ENCODE data around the gene THNSL1.
"Not testable (repeated sequence)": the region's sequence is repeated elsewhere in the genome, so short reads cannot be mapped to it uniquely, and the experiment has no call there.

Gene THNSL1

GRCh38 chr10:24993237-24993958, 23.0 kb upstream of the THNSL1 start:
- no peak for DNase-seq
- in situ Hi-C loops (cut with HindIII; ENCODE audit: low pct_ligation_motif_present, low pct_unique_long_range_greater_than_20kb, low sequenced_read_pairs) = no loop called here

DNA sequence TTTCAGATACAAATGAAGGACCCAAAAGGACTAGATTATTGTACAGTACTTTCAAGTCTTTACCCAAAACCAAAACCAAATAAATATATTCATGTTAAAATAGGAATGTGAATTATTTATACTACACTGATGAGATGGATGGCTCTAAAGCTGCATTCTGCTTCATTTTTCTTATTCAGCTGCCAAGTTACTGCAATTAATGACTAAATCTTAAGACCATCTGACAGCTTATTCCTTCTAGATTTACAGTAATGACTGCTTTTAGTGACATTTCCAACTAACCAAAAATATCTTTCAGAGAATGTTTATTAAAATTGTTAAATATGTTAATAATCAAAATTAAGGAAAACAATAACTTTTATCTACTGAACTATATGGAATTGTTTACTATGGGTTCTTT, 21.3 kb upstream of the THNSL1 start:
- DNase-seq = no peak
- in situ Hi-C loops (cut with HindIII; ENCODE audit: low pct_ligation_motif_present, low pct_unique_long_range_greater_than_20kb, low sequenced_read_pairs) = no loop called here

DNA sequence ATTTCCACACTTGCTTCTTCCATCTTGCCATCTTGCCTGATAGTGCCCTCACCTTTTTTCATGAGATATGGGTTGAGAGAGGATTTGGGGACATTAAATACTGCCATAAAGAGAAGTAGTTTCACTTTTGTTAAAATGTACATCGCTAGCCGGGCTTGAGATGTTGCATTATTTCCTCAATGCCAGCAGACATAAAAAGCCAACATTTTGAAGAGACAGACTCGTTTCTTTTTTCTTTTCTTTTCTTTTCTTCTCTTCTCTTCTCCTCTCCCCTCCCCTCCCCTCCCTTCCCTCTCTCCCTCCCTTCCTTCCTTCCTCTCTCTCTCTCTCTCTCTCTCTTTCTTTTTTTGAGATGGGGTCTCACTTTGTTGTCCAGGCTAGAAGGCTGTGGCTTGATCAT, 18.4 kb upstream of the THNSL1 start:
- no peak for DNase-seq
- in situ Hi-C loops (cut with HindIII; ENCODE audit: low pct_ligation_motif_present, low pct_unique_long_range_greater_than_20kb, low sequenced_read_pairs) = no loop called here

- DNase-seq; in situ Hi-C loops (cut with HindIII; ENCODE audit: low pct_ligation_motif_present, low pct_unique_long_range_greater_than_20kb, low sequenced_read_pairs): not testable (repeated sequence)
Observed at GRCh38 chr10:25011591-25011990, 4.8 kb upstream of the THNSL1 start.

GRCh38 chr10:25014579-25014978, 1.8 kb upstream of the THNSL1 start:
- in situ Hi-C loops (cut with HindIII; ENCODE audit: low pct_ligation_motif_present, low pct_unique_long_range_greater_than_20kb, low sequenced_read_pairs) = no loop called here
- no peak for DNase-seq

- in situ Hi-C loops (cut with HindIII; ENCODE audit: low pct_ligation_motif_present, low pct_unique_long_range_greater_than_20kb, low sequenced_read_pairs) = no loop called here
- DNase-seq = peak; percentile 89
Observed at GRCh38 chr10:25015828-25016375, 510 bp upstream of the THNSL1 start, which contains the start of gene ENKUR. TSS of gene ENKUR (minus strand) at chr10:25016158. CDS start at chr10:25015936, 222 bp downstream.

- in situ Hi-C loops (cut with HindIII; ENCODE audit: low pct_ligation_motif_present, low pct_unique_long_range_greater_than_20kb, low sequenced_read_pairs) = no loop called here
- peak; percentile 26 for DNase-seq
Observed at GRCh38 chr10:25017154-25017590, 760 bp downstream of the THNSL1 start.

DNA sequence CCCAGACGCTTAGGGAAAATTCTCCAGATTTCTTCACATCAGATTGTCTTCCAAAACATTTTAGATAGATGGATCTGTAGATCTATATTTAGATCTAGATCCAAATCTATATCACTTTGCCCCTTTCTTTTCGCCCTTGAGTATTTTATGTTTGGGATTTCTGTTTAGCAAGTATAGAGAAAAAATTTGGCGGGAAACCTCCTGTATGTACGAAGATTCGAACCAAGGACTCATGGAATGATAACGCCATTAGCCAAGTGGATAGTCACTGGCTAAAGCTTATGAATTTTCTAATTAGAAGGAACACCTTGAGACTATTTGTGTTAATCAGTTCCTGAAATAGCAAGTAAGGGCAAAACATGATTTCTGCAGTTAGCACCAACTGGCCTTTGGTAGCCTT, 1.2 kb downstream of the THNSL1 start:
- no peak for DNase-seq
- in situ Hi-C loops (cut with HindIII; ENCODE audit: low pct_ligation_motif_present, low pct_unique_long_range_greater_than_20kb, low sequenced_read_pairs) = no loop called here

DNA sequence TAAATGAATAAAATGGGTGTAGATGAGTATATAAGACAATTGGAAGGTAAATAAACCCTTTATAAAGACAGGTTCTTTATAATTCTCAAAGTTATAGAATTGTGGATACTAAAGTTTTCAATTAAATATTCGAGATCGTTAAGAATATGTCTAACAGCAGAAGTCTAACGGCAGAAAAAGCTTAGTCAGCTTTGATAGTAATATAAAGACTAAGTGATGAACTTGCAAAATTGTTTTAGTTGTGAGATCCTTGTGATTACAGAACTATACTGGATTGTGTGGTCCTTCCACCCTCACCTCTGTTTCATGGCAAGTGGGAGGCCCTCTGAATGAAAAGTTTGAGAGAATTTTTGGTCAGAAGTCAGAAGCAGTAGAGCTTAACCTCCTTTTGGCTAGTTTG, 2.3 kb downstream of the THNSL1 start:
- in situ Hi-C loops (cut with HindIII; ENCODE audit: low pct_ligation_motif_present, low pct_unique_long_range_greater_than_20kb, low sequenced_read_pairs) = no loop called here

GRCh38 chr10:25023278-25023677, 6.9 kb downstream of the THNSL1 start:
- in situ Hi-C loops (cut with HindIII; ENCODE audit: low pct_ligation_motif_present, low pct_unique_long_range_greater_than_20kb, low sequenced_read_pairs) = no loop called here
- DNase-seq = no peak

More for the DNA sequence above, 2.3 kb downstream of the THNSL1 start:
- no peak for DNase-seq

DNA sequence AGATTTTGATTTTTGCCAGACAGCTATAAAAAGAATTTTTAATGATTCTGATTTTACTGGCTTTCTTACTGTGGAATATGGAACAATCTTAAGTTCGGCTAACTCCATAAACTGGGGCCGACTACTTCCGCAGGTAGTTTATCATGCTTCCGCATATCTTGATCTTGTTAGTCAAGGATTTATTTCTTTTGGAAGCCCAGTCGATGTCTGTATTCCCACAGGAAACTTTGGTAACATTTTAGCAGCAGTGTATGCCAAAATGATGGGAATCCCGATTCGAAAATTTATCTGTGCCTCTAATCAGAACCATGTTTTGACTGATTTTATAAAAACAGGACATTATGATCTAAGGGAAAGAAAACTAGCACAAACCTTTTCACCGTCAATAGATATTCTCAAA, 8.1 kb downstream of the THNSL1 start:
- in situ Hi-C loops (cut with HindIII; ENCODE audit: low pct_ligation_motif_present, low pct_unique_long_range_greater_than_20kb, low sequenced_read_pairs) = no loop called here

DNA sequence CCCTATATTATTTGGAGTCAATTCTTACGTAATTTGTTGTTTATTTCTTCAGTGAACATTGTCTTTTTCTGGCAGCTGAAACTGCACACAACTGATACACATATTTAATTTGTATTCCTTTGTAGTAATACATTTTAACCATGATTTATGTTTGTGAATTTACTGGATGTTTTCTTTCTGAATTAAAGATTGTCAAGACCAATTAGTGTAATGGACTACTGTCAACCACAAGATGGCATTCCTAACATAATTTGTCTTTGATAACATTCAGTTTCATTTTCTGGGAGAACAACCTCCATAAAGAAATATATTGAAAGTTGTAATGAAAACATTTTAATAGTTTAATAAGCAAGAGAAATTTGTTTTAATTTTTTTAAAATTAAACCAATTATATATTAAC, 10.1 kb downstream of the THNSL1 start:
- in situ Hi-C loops (cut with HindIII; ENCODE audit: low pct_ligation_motif_present, low pct_unique_long_range_greater_than_20kb, low sequenced_read_pairs) = no loop called here
- DNase-seq = no peak

More for the DNA sequence above, 8.1 kb downstream of the THNSL1 start:
- DNase-seq = no peak

DNA sequence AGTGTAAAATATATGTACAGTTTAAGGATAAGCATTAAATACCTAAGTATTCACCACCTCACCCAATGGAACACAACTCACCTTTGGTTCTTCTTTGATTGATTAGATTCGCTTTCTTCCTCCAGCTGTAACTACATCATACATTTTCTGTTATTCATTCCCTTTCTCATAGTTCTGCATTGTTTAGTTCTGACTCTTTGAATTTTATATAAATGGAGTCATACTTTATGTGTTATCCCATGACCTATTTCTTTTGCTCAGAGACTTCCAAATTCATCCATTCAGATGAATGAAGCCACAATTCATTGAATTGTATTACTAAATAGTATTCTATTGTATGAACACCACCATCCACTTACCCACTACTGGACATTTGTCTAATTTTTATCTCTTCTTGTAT, 12.3 kb downstream of the THNSL1 start:
- DNase-seq = no peak
- in situ Hi-C loops (cut with HindIII; ENCODE audit: low pct_ligation_motif_present, low pct_unique_long_range_greater_than_20kb, low sequenced_read_pairs) = no loop called here

DNA sequence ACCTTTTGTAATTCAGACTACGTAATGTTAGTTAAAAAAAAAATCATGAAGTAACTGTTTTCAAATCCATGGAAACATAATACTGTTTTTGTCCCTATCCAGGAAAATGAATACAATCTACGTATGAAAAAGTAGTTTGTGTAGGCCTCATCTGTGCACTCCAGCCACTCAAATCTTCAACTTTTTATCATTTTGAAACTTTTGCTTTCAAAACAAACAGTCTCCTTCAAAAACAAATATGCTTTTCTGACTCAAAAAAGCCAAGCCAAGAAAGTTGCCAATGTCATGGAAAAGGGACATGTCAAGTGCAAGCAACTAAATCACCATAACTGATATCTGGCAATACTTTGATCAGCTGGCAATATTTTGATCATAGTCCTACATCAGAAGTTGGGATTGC, 13.1 kb downstream of the THNSL1 start:
- DNase-seq = no peak
- in situ Hi-C loops (cut with HindIII; ENCODE audit: low pct_ligation_motif_present, low pct_unique_long_range_greater_than_20kb, low sequenced_read_pairs) = no loop called here

DNA sequence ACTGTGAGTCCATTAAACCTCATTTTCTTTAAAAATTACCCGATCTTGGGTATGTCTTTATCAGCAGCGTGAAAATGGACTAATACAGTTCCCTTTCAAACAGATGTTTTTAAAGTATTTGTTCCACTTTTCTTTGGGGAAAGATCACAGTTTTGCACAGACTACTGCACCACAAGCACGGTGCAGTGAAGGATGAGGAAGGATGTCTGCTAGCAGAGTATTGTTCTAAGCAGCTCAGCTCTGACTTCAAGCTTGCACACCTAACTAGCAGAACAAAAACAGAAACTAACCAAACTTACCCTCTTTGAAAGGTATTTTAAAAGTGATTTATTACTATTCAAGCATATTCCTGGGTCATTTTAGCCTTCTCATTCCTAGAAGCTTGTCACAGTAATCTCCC, 20.0 kb downstream of the THNSL1 start:
- in situ Hi-C loops (cut with HindIII; ENCODE audit: low pct_ligation_motif_present, low pct_unique_long_range_greater_than_20kb, low sequenced_read_pairs) = no loop called here
- DNase-seq = no peak

DNA sequence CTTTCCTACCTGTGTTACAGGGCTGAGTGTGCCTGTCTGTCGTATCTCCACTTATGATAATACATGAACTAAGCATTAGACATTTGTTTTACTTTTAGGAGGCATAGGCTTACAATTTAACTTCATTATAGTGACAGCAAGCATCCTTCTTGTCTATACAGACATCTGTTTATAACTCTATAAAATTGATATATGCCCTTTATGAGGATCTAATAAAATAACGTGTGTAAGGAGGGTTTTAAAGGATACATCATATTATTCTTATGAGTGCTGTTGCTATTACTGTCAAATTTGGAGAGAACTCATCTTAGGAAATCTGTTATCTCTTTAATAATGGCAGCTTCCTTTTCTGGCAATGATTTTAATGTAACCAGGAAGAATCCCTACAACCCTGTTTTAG, 21.9 kb downstream of the THNSL1 start:
- no peak for DNase-seq
- in situ Hi-C loops (cut with HindIII; ENCODE audit: low pct_ligation_motif_present, low pct_unique_long_range_greater_than_20kb, low sequenced_read_pairs) = no loop called here

- in situ Hi-C loops (cut with HindIII; ENCODE audit: low pct_ligation_motif_present, low pct_unique_long_range_greater_than_20kb, low sequenced_read_pairs) = no loop called here
- no peak for DNase-seq
Observed at GRCh38 chr10:25039531-25039930, 23.1 kb downstream of the THNSL1 start.

- no peak for DNase-seq
- in situ Hi-C loops (cut with HindIII; ENCODE audit: low pct_ligation_motif_present, low pct_unique_long_range_greater_than_20kb, low sequenced_read_pairs) = no loop called here
Observed at GRCh38 chr10:25046641-25047040, 30.2 kb downstream of the THNSL1 start.

GRCh38 chr10:25047088-25047487, 30.7 kb downstream of the THNSL1 start:
- no peak for DNase-seq
- in situ Hi-C loops (cut with HindIII; ENCODE audit: low pct_ligation_motif_present, low pct_unique_long_range_greater_than_20kb, low sequenced_read_pairs) = no loop called here

DNA sequence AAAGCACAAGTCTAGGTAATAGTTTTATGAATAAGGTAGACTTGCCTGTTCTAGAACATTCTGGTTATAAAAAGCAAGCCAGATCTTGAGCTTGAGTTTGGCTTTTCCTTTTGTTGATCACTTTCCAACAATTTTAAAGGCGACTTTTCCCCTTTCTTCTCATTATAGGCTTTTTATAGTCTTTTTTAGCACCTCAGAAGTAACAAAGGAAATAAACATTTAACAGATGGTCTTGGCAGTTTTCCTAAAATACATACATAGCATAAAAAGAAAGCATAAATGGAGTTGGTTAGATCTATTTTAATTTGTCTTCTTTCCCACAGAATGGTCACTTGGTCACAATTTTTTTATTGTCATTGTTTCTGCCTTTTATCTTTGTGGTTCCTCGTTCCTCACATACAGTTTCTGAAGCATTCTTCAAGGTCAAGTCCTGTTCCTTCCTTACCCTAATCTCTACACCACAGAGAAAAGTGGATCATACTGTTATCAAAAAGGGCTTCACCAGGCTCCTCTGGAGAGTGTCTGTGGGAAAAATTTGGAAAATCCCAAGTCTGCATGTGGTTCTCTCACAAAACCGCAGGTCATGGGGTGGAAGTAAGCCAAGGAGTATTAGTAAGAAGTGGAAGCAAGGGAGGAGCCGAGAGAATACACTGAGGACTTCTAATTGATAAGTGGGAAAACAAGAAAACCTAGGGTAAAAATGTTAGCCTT, 31.3 kb downstream of the THNSL1 start:
- in situ Hi-C loops (cut with HindIII; ENCODE audit: low pct_ligation_motif_present, low pct_unique_long_range_greater_than_20kb, low sequenced_read_pairs) = no loop called here
- no peak for DNase-seq
